ENCODE results near the gene CCDC141.

- TF ChIP-seq POLR2A (IDR thresholded peaks at IDR 0.05; ENCODE audit: low read length) (no peak), ESRRA (IDR thresholded peaks at IDR 0.05; ENCODE audit: borderline replicate concordance, low read length) (no peak), CTCF (IDR thresholded peaks at IDR 0.05) (no peak), HDAC2 (IDR thresholded peaks at IDR 0.05) (no peak), CHD2 (IDR thresholded peaks at IDR 0.05; ENCODE audit: low read length, partially characterized antibody) (no peak), KDM1A (IDR thresholded peaks at IDR 0.05; ENCODE audit: low read depth) (no peak)
- TF ChIP-seq, protein P1, sequence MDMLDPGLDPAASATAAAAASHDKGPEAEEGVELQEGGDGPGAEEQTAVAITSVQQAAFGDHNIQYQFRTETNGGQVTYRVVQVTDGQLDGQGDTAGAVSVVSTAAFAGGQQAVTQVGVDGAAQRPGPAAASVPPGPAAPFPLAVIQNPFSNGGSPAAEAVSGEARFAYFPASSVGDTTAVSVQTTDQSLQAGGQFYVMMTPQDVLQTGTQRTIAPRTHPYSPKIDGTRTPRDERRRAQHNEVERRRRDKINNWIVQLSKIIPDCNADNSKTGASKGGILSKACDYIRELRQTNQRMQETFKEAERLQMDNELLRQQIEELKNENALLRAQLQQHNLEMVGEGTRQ (IDR thresholded peaks at IDR 0.05): no peak
Observed at GRCh38 chr2:178871536-178871935, 178.4 kb downstream of the CCDC141 start.

All from A549 (cell line).